COLO668 (cell line): Measurements from ENCODE around the gene TAS1R2.
A peak's percentile ranks its signal among the peaks of the same experiment; 100 is the strongest.
"Not testable (repeated sequence)": the region's sequence is repeated elsewhere in the genome, so short reads cannot be mapped to it uniquely, and the experiment has no call there.

ENCODE experiments used
- DNase-seq: peaks from one replicate; lab custom pipeline; 2025; ENCODE audit not compliant: unreplicated experiment; lab: John Stamatoyannopoulos, UW

The TAS1R2 gene

GRCh38 chr1:18884419-18884717 lies 24.9 kb upstream of the TAS1R2 start:
- DNase-seq, result no peak

- DNase-seq, result peak; percentile 77
Measured at GRCh38 chr1:18883636-18884418, 24.4 kb upstream of the TAS1R2 start.

GRCh38 chr1:18883079-18883478 lies 23.6 kb upstream of the TAS1R2 start:
- DNase-seq, result no peak

- no peak for DNase-seq
Measured at GRCh38 chr1:18882486-18882885, 23.0 kb upstream of the TAS1R2 start.

- no peak for DNase-seq
Measured at GRCh38 chr1:18881642-18882431, 22.4 kb upstream of the TAS1R2 start.

- no peak for DNase-seq
Measured at GRCh38 chr1:18881164-18881563, 21.7 kb upstream of the TAS1R2 start.

- DNase-seq, result no peak
Measured at GRCh38 chr1:18880585-18880984, 21.1 kb upstream of the TAS1R2 start.

- peak; percentile 41 for DNase-seq
Measured at GRCh38 chr1:18879791-18880309, 20.4 kb upstream of the TAS1R2 start.

- DNase-seq, result no peak
Measured at GRCh38 chr1:18879215-18879790, 19.8 kb upstream of the TAS1R2 start.

GRCh38 chr1:18878538-18879214 lies 19.2 kb upstream of the TAS1R2 start:
- DNase-seq, result no peak

- DNase-seq, result no peak
Measured at GRCh38 chr1:18877282-18877681, 17.8 kb upstream of the TAS1R2 start.

GRCh38 chr1:18876210-18876609 lies 16.8 kb upstream of the TAS1R2 start:
- DNase-seq, result no peak

GRCh38 chr1:18875796-18876128 lies 16.3 kb upstream of the TAS1R2 start:
- DNase-seq, result no peak

- peak; percentile 85 for DNase-seq
Measured at GRCh38 chr1:18875107-18875795, 15.8 kb upstream of the TAS1R2 start.

- no peak for DNase-seq
Measured at GRCh38 chr1:18874600-18874999, 15.1 kb upstream of the TAS1R2 start.

- DNase-seq, result no peak
Measured at GRCh38 chr1:18874036-18874435, 14.6 kb upstream of the TAS1R2 start.

GRCh38 chr1:18872071-18872611 lies 12.7 kb upstream of the TAS1R2 start:
- DNase-seq, result no peak

- no peak for DNase-seq
Measured at GRCh38 chr1:18871401-18872070, 12.1 kb upstream of the TAS1R2 start.

GRCh38 chr1:18870957-18871356 lies 11.5 kb upstream of the TAS1R2 start:
- DNase-seq, result no peak

GRCh38 chr1:18870595-18870865 lies 11.1 kb upstream of the TAS1R2 start:
- not testable (repeated sequence) for DNase-seq
